Neuronal stem cell (in vitro differentiated cells): Measurements from ENCODE around the gene GJD3.
A peak's percentile ranks its signal among the peaks of the same experiment; 100 is the strongest.

Experiments used
- DNase-seq: peaks from one replicate; pipeline ENCODE4 v3.0.0-alpha.2; 2013; ENCODE audit warnings: low spot score
- H2AFZ ChIP-seq: one replicate; pipeline ENCODE4 v1.6.1; 2013; ENCODE audit warnings: mild to moderate bottlenecking, low read length, inconsistent platforms
- H2AK5ac ChIP-seq: 2 replicates; pipeline ENCODE4 v1.6.1; 2013; ENCODE audit warnings: low read depth, mild to moderate bottlenecking, inconsistent platforms, low read length, moderate library complexity, mixed read lengths
- H2BK120ac ChIP-seq: 2 replicates; pipeline ENCODE4 v1.6.1; 2013; ENCODE audit warnings: low read depth, mild to moderate bottlenecking, inconsistent platforms, low read length, moderate library complexity, mixed read lengths
- H2BK12ac ChIP-seq: one replicate; pipeline ENCODE4 v1.6.1; 2013; ENCODE audit warnings: low read length, inconsistent platforms
- H2BK15ac ChIP-seq: 2 replicates; pipeline ENCODE4 v1.6.1; 2013; ENCODE audit warnings: mild to moderate bottlenecking, low read length, inconsistent platforms, mixed read lengths
- H2BK5ac ChIP-seq: one replicate; pipeline ENCODE4 v1.6.1; 2013; ENCODE audit warnings: inconsistent platforms, mild to moderate bottlenecking, low read length, moderate library complexity
- H3K14ac ChIP-seq: one replicate; pipeline ENCODE4 v1.6.1; 2013; ENCODE audit warnings: low read length, inconsistent platforms
- H3K18ac ChIP-seq: 2 replicates; pipeline ENCODE4 v1.6.1; 2013; ENCODE audit warnings: low read length, inconsistent platforms
- H3K23ac ChIP-seq: 2 replicates; pipeline ENCODE4 v1.6.1; 2013; ENCODE audit warnings: low read depth, mild to moderate bottlenecking, mixed read lengths, low read length, inconsistent platforms; ENCODE audit not compliant: poor library complexity
- H3K27ac ChIP-seq: replicated peaks from 3 replicates; pipeline ENCODE4 v1.5.1; 2013; ENCODE audit warnings: low read length, inconsistent platforms
- H3K27me3 ChIP-seq, 3 experiments: 2 replicates each; pipeline ENCODE4 v1.6.1; 2013; ENCODE audit warnings: low read length in 3 of 3, mild to moderate bottlenecking in 2 of 3, inconsistent platforms in 1 of 3, low read depth in 1 of 3, mixed read lengths in 1 of 3, moderate library complexity in 1 of 3; ENCODE audit not compliant: control insufficient read depth in 3 of 3, insufficient read depth in 3 of 3
- H3K36me3 ChIP-seq, 2 donors: replicated peaks in 1 of 2; 2 replicates each; pipeline ENCODE4 v1.6.1; 2013; ENCODE audit warnings: low read length in 2 of 2; ENCODE audit not compliant: control insufficient read depth in 2 of 2, insufficient read depth in 2 of 2
- H3K4ac ChIP-seq: 2 replicates; pipeline ENCODE4 v1.6.1; 2013; ENCODE audit warnings: inconsistent platforms, mild to moderate bottlenecking, low read length, moderate library complexity
- H3K4me1 ChIP-seq, 2 donors: 1 replicate in 1 of 2; 2 replicates in 1 of 2; pipeline ENCODE4 v1.6.1; 2013; ENCODE audit warnings: low read length in 2 of 2, low read depth in 1 of 2; ENCODE audit not compliant: control insufficient read depth in 2 of 2, insufficient read depth in 1 of 2
- H3K4me2 ChIP-seq: one replicate; pipeline ENCODE4 v1.6.1; 2013; ENCODE audit warnings: mild to moderate bottlenecking, low read length, inconsistent platforms; ENCODE audit not compliant: insufficient read depth, poor library complexity, severe bottlenecking
- H3K4me3 ChIP-seq, 2 donors: 2 replicates each; pipeline ENCODE4 v1.5.1; 2013; ENCODE audit warnings: low read length in 2 of 2, mild to moderate bottlenecking in 2 of 2, inconsistent platforms in 1 of 2, moderate library complexity in 1 of 2
- H3K79me1 ChIP-seq: one replicate; pipeline ENCODE4 v1.6.1; 2013; ENCODE audit warnings: low read depth, mild to moderate bottlenecking, inconsistent platforms, low read length, moderate library complexity
- H3K9ac ChIP-seq: one replicate; pipeline ENCODE4 v1.6.1; 2013; ENCODE audit warnings: mild to moderate bottlenecking, low read depth, low read length, inconsistent platforms; ENCODE audit not compliant: poor library complexity
- H3K9me3 ChIP-seq, 2 donors: replicated peaks in 1 of 2; 2 replicates each; pipeline versions ENCODE3 to v1.6.1; 2013; ENCODE audit warnings: low read length in 2 of 2, mild to moderate bottlenecking in 2 of 2, inconsistent platforms in 1 of 2, low read depth in 1 of 2, mixed read lengths in 1 of 2, moderate library complexity in 1 of 2; ENCODE audit not compliant: control insufficient read depth in 2 of 2, insufficient read depth in 1 of 2
- H4K8ac ChIP-seq: one replicate; pipeline ENCODE4 v1.6.1; 2013; ENCODE audit warnings: low read depth, mild to moderate bottlenecking, inconsistent platforms, low read length, moderate library complexity
- H4K91ac ChIP-seq: one replicate; pipeline ENCODE4 v1.6.1; 2013; ENCODE audit warnings: low read length, low read depth, mild to moderate bottlenecking, inconsistent platforms; ENCODE audit not compliant: poor library complexity
- WGBS, 2 donors: extraction: QIAGEN DNeasy Blood & Tissue Kit; methylation state at CpG; one replicate each; pipeline ENCODE4 v1.1.7; 2013; ENCODE audit warnings: missing lambda C conversion rate in 2 of 2, mixed read lengths in 1 of 2; ENCODE audit not compliant: insufficient read length in 2 of 2, insufficient replicate concordance in 1 of 2; ENCODE audit errors: extremely low coverage in 2 of 2; 5-methylcytosine and 5-hydroxymethylcytosine counted together

The GJD3 gene

DNA sequence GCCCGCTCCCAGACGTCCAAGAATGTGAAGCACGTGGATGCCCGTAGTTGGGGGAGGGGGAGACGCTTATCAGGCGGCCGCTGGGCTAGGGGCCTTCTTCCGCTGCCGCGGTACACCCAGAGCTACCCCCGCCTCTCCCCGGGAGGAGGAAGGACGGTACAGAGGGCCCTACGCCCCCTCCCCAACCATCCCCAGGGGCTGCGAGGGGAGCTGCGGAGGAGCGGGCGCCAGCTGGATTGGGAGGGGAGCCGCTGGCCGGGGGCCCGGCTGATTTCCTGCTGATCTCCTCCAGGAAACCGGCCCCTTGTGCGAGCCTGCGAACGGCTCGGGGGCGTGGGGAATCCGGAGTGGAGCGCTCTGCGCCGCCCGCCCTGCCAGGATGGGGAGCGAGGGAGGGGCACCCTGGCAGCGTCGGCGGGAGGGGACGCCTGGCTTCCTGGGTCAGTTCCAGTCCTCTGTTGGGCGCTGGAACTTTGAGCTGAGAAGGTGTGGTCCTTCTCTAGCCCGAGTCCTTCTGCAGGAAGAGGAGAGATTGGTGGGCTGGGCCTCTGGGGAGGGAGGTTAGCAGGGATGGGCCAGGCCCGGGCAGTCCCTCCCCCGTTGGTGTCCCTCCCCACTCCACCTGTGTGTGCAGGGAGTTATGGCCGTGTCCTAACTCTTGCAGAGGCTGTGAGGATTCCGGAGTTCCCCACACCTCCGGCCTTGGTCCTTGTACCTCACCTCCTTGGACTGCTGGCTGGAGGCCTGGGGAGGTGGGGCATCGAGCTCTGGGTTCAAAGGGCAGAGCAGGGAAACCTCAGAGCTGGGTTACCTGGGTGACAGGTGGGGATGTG is 19.2 kb downstream of the GJD3 start:
- Histone ChIP-seq H3K4me1 (peaks cover 71% of the 10 kb centered on the region in 2 donors), H3K27me3 (peaks cover 0 to 16% (median 2%) of the 10 kb centered on the region in 3 experiments), H4K91ac (no peak overlapping the region)

DNA sequence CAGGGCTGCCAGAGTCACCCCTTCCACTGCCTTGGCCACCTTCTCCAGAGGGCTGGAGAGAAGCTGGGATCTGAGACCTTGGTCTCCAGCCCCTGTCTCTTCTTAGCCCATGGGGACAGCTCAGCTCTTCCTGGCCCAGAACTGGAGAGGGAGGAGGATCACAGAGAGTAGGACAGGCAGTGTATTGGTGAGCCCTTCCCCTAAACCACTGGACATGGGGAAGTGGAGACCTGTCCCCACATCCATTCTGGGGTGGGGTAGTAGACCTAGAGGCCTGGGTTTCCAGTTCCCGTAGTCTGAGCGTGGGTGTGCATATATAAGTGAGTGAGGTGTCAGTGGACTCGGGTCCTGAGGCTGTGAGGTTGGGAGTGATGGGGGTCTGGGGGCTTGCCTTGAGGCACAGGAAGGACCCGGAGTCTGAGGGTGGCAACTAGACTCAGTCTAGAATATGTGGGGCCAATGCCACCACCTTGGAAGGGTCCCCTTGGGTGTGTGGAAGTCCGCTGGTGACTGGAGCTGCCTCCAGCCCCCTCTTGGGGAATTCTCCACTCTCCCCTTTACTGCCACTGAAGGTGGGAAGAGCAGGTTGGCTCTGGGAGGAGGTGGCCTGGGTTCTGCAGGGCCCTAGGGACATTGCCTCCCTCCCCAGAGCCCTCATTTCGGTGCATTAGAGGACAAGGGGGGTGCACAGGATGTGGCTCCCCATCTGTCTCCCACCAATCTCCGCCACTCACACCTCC is 19.9 kb downstream of the GJD3 start:
- Histone ChIP-seq H2BK12ac (peak overlapping the region; percentile 49), H2AK5ac (peak overlapping the region; percentile 15), H3K9me3 (no peaks in the 10 kb centered on the region), H3K18ac (peak overlapping the region; percentile 85), H2AFZ (peak overlapping the region; percentile 84), H3K4me1 (peaks cover 63 to 64% of the 10 kb centered on the region in 2 donors), H3K9ac (no peak overlapping the region), H4K8ac (no peak overlapping the region), H3K27me3 (peaks cover 0 to 16% (median 2%) of the 10 kb centered on the region in 3 experiments), H3K79me1 (peaks cover 5% of the 10 kb centered on the region), H3K36me3 (peaks cover 4 to 7% of the 10 kb centered on the region in 2 donors), H3K27ac (no peak overlapping the region), H3K23ac (peak overlapping the region; percentile 52), H2BK120ac (peak overlapping the region; percentile 92), H3K4ac (no peak overlapping the region), H2BK5ac (peak overlapping the region; percentile 10), H3K14ac (no peak overlapping the region), H2BK15ac (peak overlapping the region; percentile 97), H3K4me3 (peak overlapping the region in 1 of 2 donors; percentile 46), H3K4me2 (peak overlapping the region; percentile 59), H4K91ac (no peak overlapping the region)
- no peak for DNase-seq
- no CpG with 5 or more reads among the region's 7 CpGs for WGBS, 2 donors

More for the DNA sequence above, 19.2 kb downstream of the GJD3 start:
- Histone ChIP-seq H3K23ac (peak overlapping the region; percentile 1), H3K9me3 (no peaks in the 10 kb centered on the region), H3K18ac (peak overlapping the region; percentile 94), H2AK5ac (peak overlapping the region; percentile 48), H2BK5ac (no peak overlapping the region), H3K27ac (no peak overlapping the region), H2BK15ac (peak overlapping the region; percentile 68), H2AFZ (peak overlapping the region; percentile 84), H3K79me1 (peaks cover 7% of the 10 kb centered on the region), H3K4me2 (peak overlapping the region; percentile 59), H3K36me3 (peaks cover 4 to 12% of the 10 kb centered on the region in 2 donors), H3K4me3 (peak overlapping the region; percentile 46 to 65), H2BK12ac (no peak overlapping the region), H3K14ac (peak overlapping the region; percentile 49), H4K8ac (no peak overlapping the region), H3K9ac (peak overlapping the region; percentile 80), H3K4ac (no peak overlapping the region), H2BK120ac (peak overlapping the region; percentile 92)
- DNase-seq, result peak; percentile 72
- WGBS, 2 donors, result no CpG with 5 or more reads among the region's 45 CpGs

DNA sequence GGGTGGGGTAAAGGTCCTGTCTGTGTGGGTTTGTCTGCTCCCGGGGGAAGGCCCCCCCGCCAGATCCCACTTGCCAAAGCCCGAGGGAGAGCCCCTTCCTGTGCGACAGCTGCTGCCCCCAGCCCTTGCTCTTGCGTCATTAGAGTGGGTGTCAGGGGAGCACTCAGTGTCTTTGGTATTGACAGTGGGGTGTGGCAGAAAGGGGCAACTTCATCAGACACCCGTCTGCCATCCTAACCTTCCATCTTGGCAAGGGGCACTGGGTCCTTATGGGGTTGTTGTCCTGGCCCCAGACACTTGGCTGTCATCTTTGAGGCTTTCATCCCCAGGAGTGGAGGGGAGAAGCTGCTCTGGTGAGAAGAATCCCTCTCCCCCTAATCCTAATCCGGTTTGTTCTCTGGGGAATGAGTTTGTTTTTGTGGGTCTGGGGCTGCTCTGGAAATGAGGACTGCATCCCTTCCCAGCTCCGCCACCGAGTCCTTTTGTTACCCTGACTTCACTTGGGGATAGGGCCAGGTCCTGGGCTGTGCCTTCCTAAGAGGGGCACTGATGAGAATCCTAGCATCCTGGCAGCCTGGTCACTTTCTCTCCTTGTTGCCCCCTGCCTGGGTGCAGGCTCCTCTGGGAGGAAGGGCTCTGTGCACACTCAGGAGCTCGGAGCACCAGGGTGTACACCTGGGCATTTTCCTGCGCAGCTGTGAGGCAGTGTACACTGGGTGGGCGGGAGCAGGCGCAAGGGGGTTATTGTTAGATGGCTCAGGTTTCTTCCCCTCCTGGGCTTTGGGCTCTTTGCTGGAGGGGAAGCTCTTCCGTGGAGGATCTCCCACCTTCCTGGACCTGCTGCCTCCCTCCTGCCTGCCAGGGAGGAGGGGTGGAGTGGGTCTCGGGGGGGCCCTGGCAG is 21.1 kb downstream of the GJD3 start:
- WGBS, 2 donors, result no CpG with 5 or more reads among the region's 15 CpGs
- peaks cover 5% of the 10 kb centered on the region for H3K79me1 ChIP-seq
- H3K4me3 ChIP-seq, result peak overlapping the region; percentile 18 to 86
- no peak overlapping the region for H2AFZ ChIP-seq
- no peak overlapping the region for H2BK5ac ChIP-seq
- H3K14ac ChIP-seq, result no peak overlapping the region
- H4K91ac ChIP-seq, result no peak overlapping the region
- H3K4me2 ChIP-seq, result peak overlapping the region; percentile 86
- H4K8ac ChIP-seq, result no peak overlapping the region
- peak overlapping the region; percentile 47 for H2AK5ac ChIP-seq
- peak overlapping the region; percentile 97 for H2BK15ac ChIP-seq
- peaks cover 57 to 63% of the 10 kb centered on the region in 2 donors for H3K4me1 ChIP-seq
- H3K27me3 ChIP-seq, result peaks cover 0 to 16% (median 2%) of the 10 kb centered on the region in 3 experiments
- H3K9me3 ChIP-seq, result no peaks in the 10 kb centered on the region
- peak overlapping the region; percentile 49 for H2BK12ac ChIP-seq
- H3K27ac ChIP-seq, result no peak overlapping the region
- DNase-seq, result no peak
- no peaks in the 10 kb centered on the region for H3K36me3 ChIP-seq
- peak overlapping the region; percentile 72 for H3K18ac ChIP-seq
- H3K9ac ChIP-seq, result no peak overlapping the region
- H2BK120ac ChIP-seq, result no peak overlapping the region
- H3K23ac ChIP-seq, result no peak overlapping the region
- H3K4ac ChIP-seq, result no peak overlapping the region
